Karpas-422 (cell line): ENCODE results near the gene CACNA1C. TPM values are rescaled to one million over a fixed set of nuclear protein-coding genes. Genes with fewer than 3 reads are reported as not detected.

Experiments used
- DNase-seq: peaks from one replicate; pipeline ENCODE4 v3.0.0-alpha.2; 2015
- H2AFZ ChIP-seq: fragments of 200-600 bp; sonication (generic); 2 replicates; pipeline ENCODE4 v1.6.1; 2014; ENCODE audit warnings: antibody characterized with exemption, low read length, mixed read lengths
- H3K27ac ChIP-seq: fragments of 200-600 bp; sonication (generic); 2 replicates; pipeline ENCODE4 v1.5.1; 2014; ENCODE audit warnings: mild to moderate bottlenecking, low read length, moderate library complexity
- H3K27me3 ChIP-seq: fragments of 200-600 bp; sonication (generic); 2 replicates; pipeline ENCODE4 v1.6.1; 2014; ENCODE audit warnings: low read length, mixed read lengths
- H3K36me3 ChIP-seq: fragments of 200-600 bp; sonication (generic); 2 replicates; pipeline ENCODE4 v1.6.1; 2014; ENCODE audit warnings: low read length, mixed read lengths; ENCODE audit not compliant: insufficient read depth
- H3K4me1 ChIP-seq: fragments of 200-600 bp; sonication (generic); 2 replicates; pipeline ENCODE4 v1.6.1; 2014; ENCODE audit warnings: mild to moderate bottlenecking, low read length, mixed read lengths
- H3K4me2 ChIP-seq: fragments of 200-600 bp; sonication (generic); 2 replicates; pipeline ENCODE4 v1.6.1; 2014; ENCODE audit warnings: low read length, low read depth, mild to moderate bottlenecking; ENCODE audit not compliant: poor library complexity, severe bottlenecking
- H3K4me3 ChIP-seq: fragments of 200-600 bp; sonication (generic); 2 replicates; pipeline ENCODE4 v1.5.1; 2014; ENCODE audit warnings: mild to moderate bottlenecking, antibody characterized with exemption, low read length, mixed read lengths
- H3K79me2 ChIP-seq: fragments of 200-600 bp; sonication (generic); 2 replicates; pipeline ENCODE4 v1.6.1; 2014; ENCODE audit warnings: mild to moderate bottlenecking, low read length, mixed read lengths
- H3K9ac ChIP-seq: fragments of 200-600 bp; sonication (generic); 2 replicates; pipeline ENCODE4 v1.6.0; 2014; ENCODE audit warnings: low read length
- H3K9me2 ChIP-seq: fragments of 200-600 bp; sonication (generic), shearing (Covaris generic); replicated peaks from 2 replicates; pipeline ENCODE4 v1.6.0; 2014; ENCODE audit warnings: mild to moderate bottlenecking, low read length, moderate library complexity; ENCODE audit not compliant: insufficient read depth
- H3K9me3 ChIP-seq: fragments of 300-700, 200-600 bp; sonication (generic); 2 replicates; pipeline ENCODE4 v1.6.1; 2014; ENCODE audit warnings: low read length, mixed read lengths
- H4K20me1 ChIP-seq: fragments of 200-600 bp; sonication (generic); 2 replicates; pipeline ENCODE4 v1.6.1; 2014; ENCODE audit warnings: mild to moderate bottlenecking, antibody characterized with exemption, low read length, low read depth; ENCODE audit not compliant: insufficient read depth
- total RNA-seq: library from RNA; depleted of rRNA; stranded (reverse); fragments of >200 nt; shearing (Covaris generic); gene quantifications from 2 replicates; pipeline ENCODE4 v1.2.3, GENCODE V29; 2014; ENCODE audit warnings: low replicate concordance

Gene CACNA1C
- total RNA-seq, 1 experiment from 2014 or later: 0.11 TPM

DNA sequence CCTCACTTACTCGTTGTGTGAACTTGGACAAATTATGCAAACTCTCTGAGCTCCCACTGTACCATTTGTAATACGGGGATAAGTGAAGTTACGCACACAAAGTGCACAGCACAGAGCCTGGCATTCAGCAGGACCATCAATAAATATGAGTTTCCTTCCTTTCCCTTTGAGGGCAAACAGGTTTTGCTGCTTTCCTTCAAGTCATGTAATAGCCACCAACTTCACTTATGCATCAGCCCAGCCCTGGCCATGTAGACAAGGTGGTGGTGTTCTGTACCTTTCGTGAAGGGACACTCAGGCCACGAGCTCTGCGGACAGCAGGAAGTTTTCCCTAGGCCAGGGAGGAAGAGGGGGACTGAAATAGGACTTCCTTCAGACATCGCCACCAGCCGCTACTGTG lies 272.7 kb downstream of the CACNA1C start:
- no peaks in the 10 kb centered on the region for H3K9me3 ChIP-seq
- no peak overlapping the region for H3K27ac ChIP-seq
- H3K79me2 ChIP-seq: no peaks in the 10 kb centered on the region
- H3K9me2 ChIP-seq: no peaks in the 10 kb centered on the region
- DNase-seq: no peak
- H3K36me3 ChIP-seq: no peaks in the 10 kb centered on the region
- no peak overlapping the region for H3K4me3 ChIP-seq
- no peak overlapping the region for H3K4me2 ChIP-seq
- H3K4me1 ChIP-seq: no peaks in the 10 kb centered on the region
- H4K20me1 ChIP-seq: no peaks in the 10 kb centered on the region
- no peaks in the 10 kb centered on the region for H3K27me3 ChIP-seq
- H2AFZ ChIP-seq: no peak overlapping the region
- H3K9ac ChIP-seq: no peak overlapping the region

DNA sequence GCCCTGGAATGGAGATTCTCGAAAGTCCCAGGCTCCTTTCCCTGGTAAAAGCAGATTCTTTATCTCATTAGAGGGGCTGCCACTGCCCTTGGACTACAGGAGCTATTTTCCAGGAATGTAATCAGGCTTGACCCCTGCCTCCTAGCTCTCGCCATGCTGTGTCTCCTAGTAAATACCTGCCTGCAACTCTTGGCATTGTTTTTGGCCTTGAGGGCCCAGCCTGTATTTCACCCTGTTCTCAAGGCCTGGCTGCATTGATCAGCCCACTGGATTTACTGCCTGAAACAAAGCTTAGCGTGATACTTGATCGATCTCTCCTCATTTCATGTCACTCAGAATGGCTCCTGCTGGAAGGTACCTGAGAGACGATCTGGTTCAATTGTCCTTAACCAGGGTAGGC lies 273.7 kb downstream of the CACNA1C start:
- H3K4me1 ChIP-seq: no peaks in the 10 kb centered on the region
- DNase-seq: no peak
- no peak overlapping the region for H3K27ac ChIP-seq
- no peak overlapping the region for H3K9ac ChIP-seq
- no peak overlapping the region for H2AFZ ChIP-seq
- no peaks in the 10 kb centered on the region for H3K9me2 ChIP-seq
- no peaks in the 10 kb centered on the region for H3K79me2 ChIP-seq
- H3K4me2 ChIP-seq: no peak overlapping the region
- no peaks in the 10 kb centered on the region for H3K9me3 ChIP-seq
- H3K27me3 ChIP-seq: no peaks in the 10 kb centered on the region
- no peaks in the 10 kb centered on the region for H3K36me3 ChIP-seq
- H4K20me1 ChIP-seq: no peaks in the 10 kb centered on the region
- no peak overlapping the region for H3K4me3 ChIP-seq

DNA sequence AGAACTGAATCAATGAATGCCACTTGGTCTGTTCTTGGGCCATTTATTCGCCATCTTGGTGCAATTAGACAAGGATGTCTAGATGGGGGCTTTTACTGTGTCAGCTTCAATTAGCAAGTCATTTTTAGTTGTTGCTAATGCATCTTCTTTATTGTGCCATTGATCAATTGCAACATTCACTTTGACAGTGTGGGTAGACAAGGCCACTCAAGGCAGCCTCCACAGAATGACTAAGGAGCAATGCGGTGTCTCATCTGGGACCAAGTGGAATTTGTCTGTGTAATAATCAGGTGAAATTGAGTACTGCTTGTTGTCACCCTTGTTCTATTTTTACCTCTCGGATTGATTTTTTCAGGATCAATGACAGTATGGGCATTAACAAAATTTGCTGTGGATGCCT lies 275.9 kb downstream of the CACNA1C start:
- H3K4me2 ChIP-seq: no peak overlapping the region
- no peak overlapping the region for H3K4me3 ChIP-seq
- no peak overlapping the region for H2AFZ ChIP-seq
- H3K79me2 ChIP-seq: no peaks in the 10 kb centered on the region
- H3K36me3 ChIP-seq: no peaks in the 10 kb centered on the region
- DNase-seq: no peak
- no peaks in the 10 kb centered on the region for H3K4me1 ChIP-seq
- no peaks in the 10 kb centered on the region for H3K9me3 ChIP-seq
- no peak overlapping the region for H3K27ac ChIP-seq
- H3K9ac ChIP-seq: no peak overlapping the region
- no peaks in the 10 kb centered on the region for H4K20me1 ChIP-seq
- H3K27me3 ChIP-seq: no peaks in the 10 kb centered on the region
- H3K9me2 ChIP-seq: no peaks in the 10 kb centered on the region

DNA sequence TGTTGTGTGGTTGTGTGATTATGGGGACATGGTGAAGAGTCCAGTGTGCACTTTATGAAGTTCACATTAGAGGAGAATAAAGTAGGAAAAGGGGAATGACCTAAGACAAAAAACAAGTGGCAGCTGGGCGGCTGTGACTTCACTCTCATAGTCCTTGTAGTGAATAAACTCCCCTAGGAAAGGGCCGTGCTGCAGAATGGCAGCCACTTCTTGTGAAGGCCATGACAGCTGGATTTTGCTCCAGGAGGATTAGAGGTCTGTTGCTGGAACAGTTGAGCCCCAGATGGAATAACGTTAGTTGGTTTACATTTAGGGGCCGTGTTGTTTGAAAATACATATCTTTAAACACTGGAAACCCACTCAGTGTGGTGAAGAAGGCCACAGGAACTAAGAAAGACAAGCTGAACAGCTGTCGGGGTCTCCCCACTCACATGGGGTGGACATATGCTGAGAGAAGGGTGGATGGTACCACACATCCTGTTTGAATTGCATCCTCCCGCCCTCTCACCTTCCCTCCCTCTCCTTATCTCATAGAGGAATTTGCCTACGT lies 276.9 kb downstream of the CACNA1C start:
- Histone ChIP-seq H4K20me1 (no peaks in the 10 kb centered on the region), H3K9me3 (no peaks in the 10 kb centered on the region), H3K79me2 (no peaks in the 10 kb centered on the region), H2AFZ (no peak overlapping the region), H3K9me2 (no peaks in the 10 kb centered on the region), H3K27me3 (no peaks in the 10 kb centered on the region), H3K36me3 (no peaks in the 10 kb centered on the region), H3K27ac (no peak overlapping the region), H3K4me1 (no peaks in the 10 kb centered on the region), H3K9ac (no peak overlapping the region), H3K4me3 (no peak overlapping the region), H3K4me2 (no peak overlapping the region)
- DNase-seq: no peak

DNA sequence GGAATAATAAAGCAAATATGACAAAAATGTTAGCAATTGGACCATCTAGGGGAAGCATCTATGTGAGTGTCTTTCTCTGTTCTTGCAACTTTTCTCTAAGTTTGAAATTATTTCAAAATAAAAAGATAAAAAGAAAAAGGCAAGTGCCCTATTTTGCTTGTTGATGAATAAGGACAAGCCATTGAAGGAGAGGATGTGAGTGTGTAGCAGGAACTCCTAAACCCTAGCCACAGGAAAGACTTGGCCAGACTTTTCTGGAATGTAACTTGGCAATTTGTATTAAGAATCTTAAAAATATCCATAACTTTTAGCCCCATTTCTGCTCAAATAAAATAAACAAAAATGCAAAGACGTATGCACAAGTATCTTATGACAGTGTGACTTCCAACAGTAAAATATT lies 279.4 kb downstream of the CACNA1C start:
- no peak overlapping the region for H3K4me3 ChIP-seq

DNA sequence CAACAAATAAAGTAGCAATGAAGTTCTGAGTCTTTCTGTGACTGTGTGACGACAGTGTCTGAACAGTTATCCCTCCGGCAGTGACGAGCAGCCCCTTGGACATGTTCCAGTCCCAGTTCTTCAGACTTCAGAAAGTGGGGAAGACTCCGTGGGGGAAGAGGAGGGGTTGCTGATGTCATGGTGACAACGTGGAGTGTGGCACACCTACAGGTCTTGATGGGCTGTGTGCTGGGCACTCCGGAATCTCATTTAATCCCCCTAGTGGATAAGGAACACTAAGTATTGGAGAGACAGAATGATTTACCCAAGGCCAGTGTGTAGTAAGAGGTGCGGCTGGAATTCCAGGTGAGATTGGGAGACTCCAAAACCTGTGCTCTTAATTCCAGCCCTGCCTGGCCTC lies 280.2 kb downstream of the CACNA1C start:
- no peaks in the 10 kb centered on the region for H4K20me1 ChIP-seq
- no peak overlapping the region for H3K9ac ChIP-seq
- no peaks in the 10 kb centered on the region for H3K4me1 ChIP-seq
- H3K4me3 ChIP-seq: no peak overlapping the region
- H3K27ac ChIP-seq: no peak overlapping the region
- H3K9me2 ChIP-seq: no peaks in the 10 kb centered on the region
- no peaks in the 10 kb centered on the region for H3K36me3 ChIP-seq
- no peaks in the 10 kb centered on the region for H3K9me3 ChIP-seq
- H2AFZ ChIP-seq: no peak overlapping the region
- no peaks in the 10 kb centered on the region for H3K79me2 ChIP-seq
- H3K27me3 ChIP-seq: no peaks in the 10 kb centered on the region
- H3K4me2 ChIP-seq: no peak overlapping the region
- no peak for DNase-seq

More for the DNA sequence above, 279.4 kb downstream of the CACNA1C start:
- Histone ChIP-seq H3K79me2 (no peaks in the 10 kb centered on the region), H3K9me3 (no peaks in the 10 kb centered on the region), H3K9me2 (no peaks in the 10 kb centered on the region), H3K36me3 (no peaks in the 10 kb centered on the region), H3K4me2 (no peak overlapping the region), H3K4me1 (no peaks in the 10 kb centered on the region), H2AFZ (no peak overlapping the region), H4K20me1 (no peaks in the 10 kb centered on the region), H3K27ac (no peak overlapping the region), H3K9ac (no peak overlapping the region), H3K27me3 (no peaks in the 10 kb centered on the region)
- DNase-seq: no peak

DNA sequence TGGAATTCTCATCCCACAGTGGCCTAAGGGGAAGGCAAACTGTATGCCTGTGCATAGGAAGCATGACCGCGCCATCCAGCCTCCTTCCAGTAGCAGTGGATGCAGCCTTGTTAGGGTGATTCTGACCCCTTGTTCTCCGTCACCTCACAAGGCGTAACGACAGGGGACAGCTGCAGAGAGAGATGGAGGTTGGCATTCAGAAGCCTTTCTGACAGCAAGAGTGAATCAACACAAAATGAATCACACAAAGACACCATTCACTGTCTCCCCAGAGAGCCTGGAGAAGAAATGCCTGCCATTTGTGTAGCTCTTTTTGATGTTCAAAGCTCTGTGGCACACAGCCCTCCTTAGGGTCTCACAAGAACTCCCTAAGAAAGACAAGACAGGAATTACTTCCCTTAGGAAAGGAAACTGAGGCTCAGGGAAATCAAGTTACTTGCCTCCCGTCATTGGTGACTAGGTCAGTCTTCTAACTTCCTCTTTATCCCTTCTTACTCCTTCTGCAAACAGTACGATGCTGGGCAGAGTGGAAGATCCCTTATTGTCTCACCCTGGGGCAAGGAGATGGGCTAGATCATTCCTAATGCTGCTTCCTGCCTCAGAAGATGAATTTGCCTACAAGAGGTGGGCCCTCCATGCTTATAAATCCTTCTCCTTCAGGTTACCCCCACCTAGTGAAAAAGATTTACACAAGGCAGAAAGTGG lies 280.9 kb downstream of the CACNA1C start:
- no peaks in the 10 kb centered on the region for H3K9me3 ChIP-seq
- no peaks in the 10 kb centered on the region for H3K36me3 ChIP-seq
- no peak overlapping the region for H3K27ac ChIP-seq
- no peaks in the 10 kb centered on the region for H3K79me2 ChIP-seq
- no peak overlapping the region for H2AFZ ChIP-seq
- no peak overlapping the region for H3K4me3 ChIP-seq
- H3K4me2 ChIP-seq: no peak overlapping the region
- H3K9me2 ChIP-seq: no peaks in the 10 kb centered on the region
- no peaks in the 10 kb centered on the region for H4K20me1 ChIP-seq
- no peak overlapping the region for H3K9ac ChIP-seq
- H3K4me1 ChIP-seq: no peaks in the 10 kb centered on the region
- DNase-seq: no peak
- H3K27me3 ChIP-seq: no peaks in the 10 kb centered on the region

DNA sequence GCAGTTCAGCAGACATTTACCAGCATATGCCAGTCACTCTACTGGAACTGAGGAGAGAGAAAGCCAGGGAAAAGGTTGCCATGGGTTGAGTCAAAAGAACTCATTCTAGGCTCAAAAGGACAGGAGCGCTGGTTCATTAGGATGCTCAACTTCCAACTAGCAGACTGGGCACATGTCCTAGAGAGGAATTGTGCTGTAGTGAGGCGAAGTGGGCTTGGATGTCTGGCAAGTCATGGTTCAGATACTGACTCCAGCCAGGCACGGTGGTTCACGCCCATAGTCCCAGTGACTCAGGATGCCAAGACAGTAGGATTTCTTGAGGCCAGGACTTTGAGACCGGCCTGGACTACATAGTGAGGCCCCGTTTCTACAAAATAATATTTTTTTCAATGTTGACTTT lies 281.5 kb downstream of the CACNA1C start:
- Histone ChIP-seq H3K4me2 (no peak overlapping the region), H3K79me2 (no peaks in the 10 kb centered on the region), H2AFZ (no peak overlapping the region), H4K20me1 (no peaks in the 10 kb centered on the region), H3K36me3 (no peaks in the 10 kb centered on the region), H3K9me2 (no peaks in the 10 kb centered on the region), H3K4me3 (no peak overlapping the region), H3K9ac (no peak overlapping the region), H3K9me3 (no peaks in the 10 kb centered on the region), H3K27me3 (no peaks in the 10 kb centered on the region), H3K4me1 (no peaks in the 10 kb centered on the region), H3K27ac (no peak overlapping the region)
- no peak for DNase-seq
